ENCODE results near the gene COL11A2.

The COL11A2 gene

GRCh38 chr6:33206864-33207551 is 14.7 kb upstream of the COL11A2 start:
- peaks cover 29% of the 10 kb centered on the region in 2 donors for H3K36me3 ChIP-seq (ENCODE audit: control insufficient read depth in 2 of 2, insufficient read depth in 2 of 2, low read length in 2 of 2)
- peak overlapping the region in 1 of 2 donors; percentile 99 for H3K9ac ChIP-seq (ENCODE audit: low read length in 2 of 2)
- no peak overlapping the region for H3K27ac ChIP-seq (ENCODE audit: low read length)
- H3K27me3 ChIP-seq (ENCODE audit: control insufficient read depth in 1 of 2, insufficient read depth in 2 of 2, low read length in 2 of 2): no peaks in the 10 kb centered on the region
- H3K4me3 ChIP-seq (ENCODE audit: low read length in 2 of 2): peak overlapping the region; percentile 89 to 90
- H3K4me1 ChIP-seq (ENCODE audit: control insufficient read depth, insufficient read depth, low read length): peaks cover 53% of the 10 kb centered on the region
- H3K9me3 ChIP-seq (ENCODE audit: control insufficient read depth in 2 of 2, low read length in 2 of 2): no peaks in the 10 kb centered on the region

DNA sequence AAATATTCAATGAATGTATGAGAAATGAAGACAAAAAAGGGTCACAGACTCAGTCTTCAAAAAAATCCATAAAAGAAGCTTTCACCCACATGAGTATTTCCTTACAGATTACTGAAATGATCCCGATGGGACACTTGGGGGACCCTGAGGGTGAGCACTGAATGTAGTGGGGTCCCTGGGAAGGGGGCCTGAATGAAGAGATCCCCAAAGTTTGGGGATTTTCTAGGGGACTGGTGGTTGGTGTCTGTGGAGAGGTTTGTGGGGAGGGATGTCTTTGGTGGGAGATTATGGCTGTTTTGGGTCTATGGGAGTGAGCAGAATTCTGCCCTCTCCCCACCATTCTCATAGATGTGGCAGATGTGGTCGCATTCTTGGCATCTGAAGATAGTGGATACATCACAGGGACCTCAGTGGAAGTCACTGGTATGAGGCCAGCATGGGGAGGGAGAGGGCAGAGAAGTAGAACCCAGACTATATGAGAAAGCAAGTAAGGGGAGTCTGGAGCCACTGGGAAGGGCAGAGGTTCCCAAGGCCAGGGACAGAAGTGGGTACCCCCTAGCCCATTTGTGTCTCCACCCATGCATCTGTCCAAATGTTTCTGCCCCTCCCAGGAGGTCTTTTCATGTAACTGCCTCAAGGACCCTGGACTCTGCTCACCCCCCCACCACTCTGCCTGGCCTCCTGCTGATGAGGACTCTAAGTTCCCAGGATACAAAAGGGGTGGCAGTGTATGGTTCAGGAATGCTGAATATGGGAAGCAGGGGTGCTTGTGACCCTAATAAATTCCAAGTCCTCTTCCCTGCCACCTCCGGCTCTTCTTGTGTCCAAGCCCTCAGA is 14.0 kb upstream of the COL11A2 start:
- H3K4me1 ChIP-seq (ENCODE audit: control insufficient read depth, insufficient read depth, low read length): peaks cover 60% of the 10 kb centered on the region
- no peaks in the 10 kb centered on the region for H3K27me3 ChIP-seq (ENCODE audit: control insufficient read depth in 1 of 2, insufficient read depth in 2 of 2, low read length in 2 of 2)
- H3K27ac ChIP-seq (ENCODE audit: low read length): no peak overlapping the region
- no peak overlapping the region for H3K4me3 ChIP-seq (ENCODE audit: low read length in 2 of 2)
- no peaks in the 10 kb centered on the region for H3K9me3 ChIP-seq (ENCODE audit: control insufficient read depth in 2 of 2, low read length in 2 of 2)
- no peak overlapping the region for H3K9ac ChIP-seq (ENCODE audit: low read length in 2 of 2)
- H3K36me3 ChIP-seq (ENCODE audit: control insufficient read depth in 2 of 2, insufficient read depth in 2 of 2, low read length in 2 of 2): peaks cover 30 to 31% of the 10 kb centered on the region in 2 donors

GRCh38 chr6:33205191-33206026 is 13.1 kb upstream of the COL11A2 start:
- Histone ChIP-seq H3K9ac (ENCODE audit: low read length in 2 of 2) (peak overlapping the region in 1 of 2 donors; percentile 76), H3K36me3 (ENCODE audit: control insufficient read depth in 2 of 2, insufficient read depth in 2 of 2, low read length in 2 of 2) (peaks cover 26 to 28% of the 10 kb centered on the region in 2 donors), H3K9me3 (ENCODE audit: control insufficient read depth in 2 of 2, low read length in 2 of 2) (no peaks in the 10 kb centered on the region), H3K4me1 (ENCODE audit: control insufficient read depth, insufficient read depth, low read length) (peaks cover 68% of the 10 kb centered on the region), H3K27me3 (ENCODE audit: control insufficient read depth in 1 of 2, insufficient read depth in 2 of 2, low read length in 2 of 2) (no peaks in the 10 kb centered on the region), H3K4me3 (ENCODE audit: low read length in 2 of 2) (peak overlapping the region; percentile 87 to 93), H3K27ac (ENCODE audit: low read length) (peak overlapping the region; percentile 24)

DNA sequence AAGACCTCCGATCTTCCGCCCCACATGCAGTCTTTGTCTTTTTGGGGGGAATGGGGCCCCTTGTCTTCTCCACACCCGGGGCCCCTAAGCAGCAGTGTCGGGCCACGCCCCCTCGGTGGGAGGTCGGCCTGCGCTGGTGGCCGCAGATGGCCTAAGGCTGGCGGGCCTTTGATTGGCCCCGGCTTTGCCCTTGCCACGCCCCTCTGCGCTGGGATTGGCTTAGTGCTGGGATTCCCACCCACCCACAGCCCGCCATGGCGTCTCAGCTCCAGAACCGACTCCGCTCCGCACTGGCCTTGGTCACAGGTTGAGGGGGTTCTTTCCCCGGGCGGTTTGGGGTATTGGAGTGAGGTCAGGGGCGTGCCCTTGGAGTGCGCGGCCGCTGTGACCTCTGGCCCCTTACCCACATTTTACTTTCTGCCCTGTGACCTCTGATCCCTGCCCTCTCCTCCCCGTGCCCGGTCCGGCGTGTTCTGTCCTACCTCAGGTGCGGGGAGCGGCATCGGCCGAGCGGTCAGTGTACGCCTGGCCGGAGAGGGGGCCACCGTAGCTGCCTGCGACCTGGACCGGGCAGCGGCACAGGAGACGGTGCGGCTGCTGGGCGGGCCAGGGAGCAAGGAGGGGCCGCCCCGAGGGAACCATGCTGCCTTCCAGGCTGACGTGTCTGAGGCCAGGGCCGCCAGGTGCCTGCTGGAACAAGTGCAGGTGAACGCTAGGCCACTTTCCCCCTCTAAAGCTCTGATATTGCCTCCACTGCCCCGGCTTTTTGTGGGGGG is 12.3 kb upstream of the COL11A2 start, which contains the start of gene HSD17B8:
HSD17B8 (plus strand) TSS at position 241 of the 776 bp plus-strand sequence; CDS start at position 255, 14 bp downstream.
- Histone ChIP-seq H3K9me3 (ENCODE audit: control insufficient read depth in 2 of 2, low read length in 2 of 2) (no peaks in the 10 kb centered on the region), H3K27ac (ENCODE audit: low read length) (peak within 1 kb of the TSS; percentile 24), H3K9ac (ENCODE audit: low read length in 2 of 2) (peak within 1 kb of the TSS; percentile 73 to 76), H3K27me3 (ENCODE audit: control insufficient read depth in 1 of 2, insufficient read depth in 2 of 2, low read length in 2 of 2) (no peaks in the 10 kb centered on the region), H3K4me1 (ENCODE audit: control insufficient read depth, insufficient read depth, low read length) (peaks cover 66% of the 10 kb centered on the region), H3K4me3 (ENCODE audit: low read length in 2 of 2) (peak within 1 kb of the TSS; percentile 87 to 93), H3K36me3 (ENCODE audit: control insufficient read depth in 2 of 2, insufficient read depth in 2 of 2, low read length in 2 of 2) (peaks cover 19 to 23% of the 10 kb centered on the region in 2 donors)

GRCh38 chr6:33204165-33204414 is 11.8 kb upstream of the COL11A2 start:
- peaks cover 67% of the 10 kb centered on the region for H3K4me1 ChIP-seq (ENCODE audit: control insufficient read depth, insufficient read depth, low read length)
- H3K9ac ChIP-seq (ENCODE audit: low read length in 2 of 2): peak overlapping the region in 1 of 2 donors; percentile 1
- peak overlapping the region in 1 of 2 donors; percentile 93 for H3K4me3 ChIP-seq (ENCODE audit: low read length in 2 of 2)
- no peaks in the 10 kb centered on the region for H3K9me3 ChIP-seq (ENCODE audit: control insufficient read depth in 2 of 2, low read length in 2 of 2)
- H3K27ac ChIP-seq (ENCODE audit: low read length): no peak overlapping the region
- no peaks in the 10 kb centered on the region for H3K27me3 ChIP-seq (ENCODE audit: control insufficient read depth in 1 of 2, insufficient read depth in 2 of 2, low read length in 2 of 2)
- H3K36me3 ChIP-seq (ENCODE audit: control insufficient read depth in 2 of 2, insufficient read depth in 2 of 2, low read length in 2 of 2): peaks cover 17 to 21% of the 10 kb centered on the region in 2 donors

DNA sequence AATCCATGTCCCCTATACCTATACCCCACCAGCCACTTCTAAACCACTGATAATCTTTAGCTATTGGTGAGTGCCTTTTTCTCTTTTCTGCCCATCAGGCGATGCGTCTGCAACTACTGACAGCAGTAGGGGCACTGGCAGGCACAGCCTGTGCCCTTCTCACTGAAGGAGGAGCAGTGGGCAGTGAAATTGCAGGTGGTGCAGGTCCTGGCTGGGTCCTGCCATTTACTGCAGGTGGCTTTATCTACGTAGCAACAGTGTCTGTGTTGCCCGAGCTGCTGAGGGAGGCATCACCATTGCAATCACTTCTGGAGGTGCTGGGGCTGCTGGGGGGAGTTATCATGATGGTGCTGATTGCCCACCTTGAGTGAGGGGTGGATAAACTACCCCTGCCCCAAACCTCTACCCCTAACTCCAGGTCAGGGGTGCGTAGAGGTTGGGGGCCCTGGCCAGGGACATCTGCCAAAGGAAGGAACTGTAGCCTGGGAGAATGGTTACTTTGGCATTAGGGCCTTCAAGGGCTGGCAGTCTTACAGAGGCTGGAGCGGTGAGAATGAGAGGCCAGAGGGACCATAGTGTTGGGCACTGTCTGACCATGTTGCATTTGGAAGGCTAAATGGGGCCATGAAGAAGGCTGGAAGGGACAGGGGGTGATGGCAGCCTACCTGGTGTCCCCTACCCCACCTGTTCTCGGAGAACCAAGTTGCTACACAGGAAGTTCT is 11.3 kb upstream of the COL11A2 start:
- peak overlapping the region in 1 of 2 donors; percentile 93 for H3K4me3 ChIP-seq (ENCODE audit: low read length in 2 of 2)
- peaks cover 65% of the 10 kb centered on the region for H3K4me1 ChIP-seq (ENCODE audit: control insufficient read depth, insufficient read depth, low read length)

GRCh38 chr6:33202799-33203198 is 10.5 kb upstream of the COL11A2 start:
- H3K27ac ChIP-seq (ENCODE audit: low read length): no peak overlapping the region
- no peaks in the 10 kb centered on the region for H3K9me3 ChIP-seq (ENCODE audit: control insufficient read depth in 2 of 2, low read length in 2 of 2)
- peaks cover 69% of the 10 kb centered on the region for H3K4me1 ChIP-seq (ENCODE audit: control insufficient read depth, insufficient read depth, low read length)
- H3K9ac ChIP-seq (ENCODE audit: low read length in 2 of 2): no peak overlapping the region
- H3K4me3 ChIP-seq (ENCODE audit: low read length in 2 of 2): no peak overlapping the region
- peaks cover 17 to 21% of the 10 kb centered on the region in 2 donors for H3K36me3 ChIP-seq (ENCODE audit: control insufficient read depth in 2 of 2, insufficient read depth in 2 of 2, low read length in 2 of 2)
- H3K27me3 ChIP-seq (ENCODE audit: control insufficient read depth in 1 of 2, insufficient read depth in 2 of 2, low read length in 2 of 2): no peaks in the 10 kb centered on the region

More for the DNA sequence above, 11.3 kb upstream of the COL11A2 start:
- H3K9me3 ChIP-seq (ENCODE audit: control insufficient read depth in 2 of 2, low read length in 2 of 2): no peaks in the 10 kb centered on the region
- peak overlapping the region in 1 of 2 donors; percentile 1 for H3K9ac ChIP-seq (ENCODE audit: low read length in 2 of 2)
- peaks cover 17 to 21% of the 10 kb centered on the region in 2 donors for H3K36me3 ChIP-seq (ENCODE audit: control insufficient read depth in 2 of 2, insufficient read depth in 2 of 2, low read length in 2 of 2)
- H3K27me3 ChIP-seq (ENCODE audit: control insufficient read depth in 1 of 2, insufficient read depth in 2 of 2, low read length in 2 of 2): no peaks in the 10 kb centered on the region
- H3K27ac ChIP-seq (ENCODE audit: low read length): no peak overlapping the region

DNA sequence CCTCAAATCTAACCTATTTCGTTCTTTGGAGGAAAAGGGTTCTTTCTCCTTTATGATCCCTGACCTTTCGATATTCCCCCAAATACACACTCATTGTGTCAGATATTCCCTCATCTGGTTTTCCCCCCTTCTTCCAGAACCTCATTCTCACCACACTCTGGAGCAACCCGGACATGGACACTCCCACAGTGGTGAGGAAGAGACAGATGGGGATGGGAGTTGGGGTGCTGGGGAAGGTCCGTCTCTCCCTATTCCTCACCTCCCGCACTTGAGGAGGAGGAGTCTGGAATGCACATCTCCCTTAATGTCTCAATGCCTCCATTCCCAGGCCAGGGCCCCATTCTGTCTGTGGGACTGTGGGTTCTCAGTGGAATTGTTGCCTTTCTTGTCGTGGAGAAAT is 9.7 kb upstream of the COL11A2 start:
- Histone ChIP-seq H3K36me3 (ENCODE audit: control insufficient read depth in 2 of 2, insufficient read depth in 2 of 2, low read length in 2 of 2) (peaks cover 22 to 23% of the 10 kb centered on the region in 2 donors), H3K27me3 (ENCODE audit: control insufficient read depth in 1 of 2, insufficient read depth in 2 of 2, low read length in 2 of 2) (no peaks in the 10 kb centered on the region), H3K9ac (ENCODE audit: low read length in 2 of 2) (peak overlapping the region in 1 of 2 donors; percentile 96), H3K4me3 (ENCODE audit: low read length in 2 of 2) (peak overlapping the region; percentile 88 to 97), H3K9me3 (ENCODE audit: control insufficient read depth in 2 of 2, low read length in 2 of 2) (no peaks in the 10 kb centered on the region), H3K4me1 (ENCODE audit: control insufficient read depth, insufficient read depth, low read length) (peaks cover 63% of the 10 kb centered on the region), H3K27ac (ENCODE audit: low read length) (no peak overlapping the region)

- Histone ChIP-seq H3K9me3 (ENCODE audit: control insufficient read depth in 2 of 2, low read length in 2 of 2) (no peaks in the 10 kb centered on the region), H3K36me3 (ENCODE audit: control insufficient read depth in 2 of 2, insufficient read depth in 2 of 2, low read length in 2 of 2) (peaks cover 26 to 28% of the 10 kb centered on the region in 2 donors), H3K4me1 (ENCODE audit: control insufficient read depth, insufficient read depth, low read length) (peaks cover 61% of the 10 kb centered on the region)
These were observed 8.9 kb upstream of the COL11A2 start for GRCh38 chr6:33201147-33201545.

More at GRCh38 chr6:33201147-33201545, 8.9 kb upstream of the COL11A2 start:
- peak overlapping the region; percentile 96 to 99 for H3K9ac ChIP-seq (ENCODE audit: low read length in 2 of 2)
- H3K27ac ChIP-seq (ENCODE audit: low read length): peak overlapping the region; percentile 98
- peak overlapping the region; percentile 88 to 97 for H3K4me3 ChIP-seq (ENCODE audit: low read length in 2 of 2)
- H3K27me3 ChIP-seq (ENCODE audit: control insufficient read depth in 1 of 2, insufficient read depth in 2 of 2, low read length in 2 of 2): no peaks in the 10 kb centered on the region
